Neural cell (in vitro differentiated cells): ENCODE results near the gene MAPT. TPM values are rescaled to one million over a fixed set of nuclear protein-coding genes. Genes with fewer than 3 reads are reported as not detected.

Experiments used
- H2AFZ ChIP-seq: fragments of 200-600, 300-800 bp; sonication (generic), shearing (Covaris generic); 2 replicates; pipeline ENCODE4 v1.6.0; 2014; ENCODE audit warnings: low read depth, mild to moderate bottlenecking, antibody characterized with exemption, low read length, moderate library complexity
- H3F3A ChIP-seq: fragments of 200-600 bp; shearing (Covaris generic); 2 replicates; pipeline ENCODE4 v1.6.1; 2016; ENCODE audit warnings: mild to moderate bottlenecking, moderate library complexity, mixed read lengths, antibody characterized with exemption, low read length; ENCODE audit not compliant: insufficient read depth, poor library complexity, severe bottlenecking
- H3K27ac ChIP-seq: fragments of 200-600, 300-800 bp; sonication (generic), shearing (Covaris generic); 2 replicates; pipeline ENCODE4 v1.5.1; 2014; ENCODE audit warnings: mild to moderate bottlenecking, low read length, moderate library complexity
- H3K27me3 ChIP-seq: fragments of 300-800, 200-600 bp; sonication (generic), shearing (Covaris generic); 2 replicates; pipeline ENCODE4 v1.6.0; 2014; ENCODE audit warnings: mild to moderate bottlenecking, low read depth, low read length, moderate library complexity; ENCODE audit not compliant: insufficient read depth
- H3K36me3 ChIP-seq: fragments of 300-800, 200-600 bp; sonication (generic), shearing (Covaris generic); 2 replicates; pipeline ENCODE4 v1.5.1; 2014; ENCODE audit warnings: mild to moderate bottlenecking, antibody characterized with exemption, low read length, moderate library complexity; ENCODE audit not compliant: insufficient read depth
- H3K4me2 ChIP-seq: fragments of 300-800, 200-600 bp; sonication (generic), shearing (Covaris generic); 2 replicates; pipeline ENCODE4 v1.6.0; 2014; ENCODE audit warnings: mild to moderate bottlenecking, low read length
- H3K4me3 ChIP-seq: fragments of 300-800, 200-600 bp; sonication (generic), shearing (Covaris generic); 2 replicates; pipeline ENCODE4 v1.5.1; 2014; ENCODE audit warnings: mild to moderate bottlenecking, low read length, moderate library complexity
- H3K79me2 ChIP-seq: fragments of 200-600 bp; shearing (Covaris generic); replicated peaks from 2 replicates; pipeline ENCODE4 v1.6.0; 2014; ENCODE audit warnings: mild to moderate bottlenecking, low read length, moderate library complexity; ENCODE audit not compliant: insufficient read depth
- H3K9ac ChIP-seq: fragments of 300-800, 200-600 bp; sonication (generic), shearing (Covaris generic); 2 replicates; pipeline ENCODE4 v1.6.1; 2016; ENCODE audit warnings: mild to moderate bottlenecking, low read length, mixed read lengths
- H3K9me2 ChIP-seq: fragments of 200-600 bp; shearing (Covaris generic); 2 replicates; pipeline ENCODE4 v1.6.1; 2016; ENCODE audit warnings: mild to moderate bottlenecking, low read length, mixed read lengths; ENCODE audit not compliant: insufficient read depth
- H3K9me3 ChIP-seq: fragments of 200-600, 300-800 bp; sonication (generic), shearing (Covaris generic); 2 replicates; pipeline ENCODE4 v1.6.1; 2016; ENCODE audit warnings: mild to moderate bottlenecking, mixed run types, low read length, moderate library complexity, mixed read lengths
- H4K20me1 ChIP-seq: fragments of 200-600 bp; shearing (Covaris generic); 2 replicates; pipeline ENCODE4 v1.6.1; 2016; ENCODE audit warnings: mild to moderate bottlenecking, mixed run types; ENCODE audit not compliant: insufficient read depth
- CTCF ChIP-seq: fragments of 450-650 bp; IDR thresholded peaks from 2 replicates; pipeline ENCODE4 v1.5.1; 2014; ENCODE audit warnings: antibody characterized with exemption, mild to moderate bottlenecking, moderate library complexity; ENCODE audit not compliant: poor library complexity, severe bottlenecking
- EP300 ChIP-seq: fragments of 450-650 bp; conservative IDR thresholded peaks from 2 replicates; pipeline ENCODE4 v1.6.1; 2014; ENCODE audit warnings: antibody characterized with exemption, mild to moderate bottlenecking, moderate library complexity; ENCODE audit not compliant: poor library complexity, severe bottlenecking
- EZH2 ChIP-seq: fragments of 200-600, 300-800 bp; shearing (Covaris generic), sonication (generic); IDR thresholded peaks from 2 replicates; pipeline ENCODE4 v1.6.1; 2014; ENCODE audit warnings: antibody characterized with exemption, low read length, borderline replicate concordance, mild to moderate bottlenecking; ENCODE audit not compliant: insufficient read depth, poor library complexity, severe bottlenecking
- MXI1 ChIP-seq: fragments of 450-650 bp; conservative IDR thresholded peaks from 2 replicates; pipeline ENCODE4 v1.6.1; 2014; ENCODE audit warnings: antibody characterized with exemption, mild to moderate bottlenecking; ENCODE audit not compliant: poor library complexity, severe bottlenecking
- POLR2AphosphoS5 ChIP-seq: IDR thresholded peaks from 2 replicates; pipeline ENCODE4 v1.6.1; 2012
- RAD21 ChIP-seq: fragments of 450-650 bp; conservative IDR thresholded peaks from 2 replicates; pipeline ENCODE4 v1.6.1; 2014; ENCODE audit warnings: antibody characterized with exemption, mild to moderate bottlenecking, moderate library complexity
- REST ChIP-seq: IDR thresholded peaks from 2 replicates; pipeline ENCODE4 v1.6.1; 2012; ENCODE audit warnings: borderline replicate concordance
- SMC3 ChIP-seq: fragments of 450-650 bp; conservative IDR thresholded peaks from 2 replicates; pipeline ENCODE4 v1.6.1; 2014; ENCODE audit warnings: antibody characterized with exemption, mild to moderate bottlenecking, moderate library complexity; ENCODE audit not compliant: poor library complexity
- TAF1 ChIP-seq: IDR thresholded peaks from 2 replicates; pipeline ENCODE4 v1.6.1; 2012; ENCODE audit warnings: low read depth
- polyA plus RNA-seq: library from polyadenylated mRNA; depleted of rRNA; stranded (reverse); fragments of >200 nt; gene quantifications from 2 replicates; pipeline ENCODE4 v1.2.3, GENCODE V29; 2014

Gene MAPT
- polyA plus RNA-seq, 1 donor from 2014 or later: 94.5 TPM

DNA sequence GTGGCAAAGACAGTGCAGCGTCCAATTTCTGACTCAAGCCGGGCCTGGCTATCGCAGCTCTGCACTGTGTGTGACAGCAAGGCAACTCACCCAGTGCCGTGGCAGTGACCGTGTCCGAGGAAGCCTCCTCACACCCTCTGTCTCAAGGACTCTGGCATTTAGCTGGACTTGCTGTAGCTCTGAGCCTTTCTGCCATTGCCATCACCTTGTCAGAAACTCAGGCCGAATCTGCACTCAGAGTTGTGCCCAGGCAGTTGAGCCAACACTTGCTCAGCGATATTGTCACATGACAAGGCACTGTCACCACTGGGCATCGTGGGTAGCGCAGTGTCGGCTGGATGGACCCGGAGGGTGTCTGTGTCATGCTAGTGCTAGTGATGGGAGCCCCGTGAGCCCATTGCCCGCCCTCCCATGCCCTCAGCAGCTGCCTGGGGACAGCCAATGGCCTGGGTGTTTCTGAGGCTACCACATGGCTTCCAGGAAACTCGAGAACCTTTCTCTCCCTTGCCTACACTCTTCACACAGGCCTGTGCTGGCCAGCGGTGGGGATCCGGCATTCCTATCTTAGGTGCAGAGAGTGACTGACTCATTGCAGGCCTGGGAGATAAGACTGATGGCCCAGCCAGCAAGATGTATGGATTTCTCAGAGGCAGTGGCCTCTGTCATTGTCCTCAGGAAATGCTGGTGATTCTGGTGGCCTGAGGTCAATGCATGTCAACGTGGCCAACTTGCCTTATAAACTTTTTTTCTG lies 82.6 kb downstream of the MAPT start:
- no peaks in the 10 kb centered on the region for H3F3A ChIP-seq
- no peak overlapping the region for H3K4me3 ChIP-seq
- H3K9me3 ChIP-seq: no peaks in the 10 kb centered on the region
- no peak overlapping the region for H3K27ac ChIP-seq
- no peaks in the 10 kb centered on the region for H3K27me3 ChIP-seq
- no peak overlapping the region for H3K4me2 ChIP-seq
- no peaks in the 10 kb centered on the region for H3K9me2 ChIP-seq
- H2AFZ ChIP-seq: no peak overlapping the region
- no peak overlapping the region for H3K9ac ChIP-seq
- H3K79me2 ChIP-seq: no peaks in the 10 kb centered on the region
- peaks cover 6% of the 10 kb centered on the region for H3K36me3 ChIP-seq
- H4K20me1 ChIP-seq: no peaks in the 10 kb centered on the region
- TF ChIP-seq REST: no peak
- TF ChIP-seq EZH2: no peak
- TF ChIP-seq CTCF: no peak
- TF ChIP-seq MXI1: no peak
- no peak for TF ChIP-seq SMC3
- TF ChIP-seq TAF1: no peak

GRCh38 chr17:45977506-45977824 lies 83.1 kb downstream of the MAPT start:
- Histone ChIP-seq H4K20me1 (no peaks in the 10 kb centered on the region), H3K9ac (no peak overlapping the region), H3K4me2 (no peak overlapping the region), H3K9me3 (no peaks in the 10 kb centered on the region), H3K79me2 (no peaks in the 10 kb centered on the region), H3K27me3 (no peaks in the 10 kb centered on the region), H3F3A (no peaks in the 10 kb centered on the region), H2AFZ (no peak overlapping the region), H3K9me2 (no peaks in the 10 kb centered on the region), H3K27ac (no peak overlapping the region), H3K36me3 (peaks cover under 1% of the 10 kb centered on the region), H3K4me3 (no peak overlapping the region)
- no peak for TF ChIP-seq TAF1
- TF ChIP-seq RAD21: no peak
- no peak for TF ChIP-seq CTCF
- TF ChIP-seq EZH2: no peak
- TF ChIP-seq POLR2AphosphoS5: no peak
- no peak for TF ChIP-seq EP300
- TF ChIP-seq REST: no peak
- no peak for TF ChIP-seq SMC3
